ENCODE data around the gene AOC1.

AOC1 gene

DNA sequence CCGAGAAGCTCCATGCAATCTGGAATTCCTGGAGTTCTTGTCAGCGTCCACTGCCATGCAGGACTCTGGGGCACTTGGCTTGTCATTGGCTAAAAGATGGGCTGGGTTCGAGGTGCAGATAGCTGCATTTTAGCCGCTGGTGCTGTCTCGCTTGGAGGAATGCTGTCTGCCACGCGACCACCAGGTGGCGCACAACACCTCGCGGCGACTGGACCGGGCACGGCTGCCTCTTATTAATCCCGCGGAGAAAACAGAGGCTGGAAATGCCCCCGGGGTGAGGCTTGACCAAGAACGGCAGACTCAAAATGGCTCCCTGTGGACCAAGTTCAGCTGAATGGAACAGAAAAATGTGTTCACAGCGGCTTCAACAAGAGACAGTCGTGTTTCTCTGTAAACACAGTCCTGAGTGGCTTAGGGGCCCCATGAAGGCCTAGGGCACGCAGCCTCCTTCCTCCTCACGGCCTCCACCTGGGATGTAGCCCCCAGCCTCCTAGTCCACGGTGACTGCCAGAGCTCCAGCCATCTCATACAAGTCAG is 46.2 kb downstream of the AOC1 start:
- H2AFZ ChIP-seq (ENCODE audit: low read length), result peak overlapping the region; percentile 62; the same call in 1 of the 2 replicates
- no peak for TF ChIP-seq EZH2phosphoT487 (IDR thresholded peaks at IDR 0.05; ENCODE audit: borderline replicate concordance)
- TF ChIP-seq, protein P1, sequence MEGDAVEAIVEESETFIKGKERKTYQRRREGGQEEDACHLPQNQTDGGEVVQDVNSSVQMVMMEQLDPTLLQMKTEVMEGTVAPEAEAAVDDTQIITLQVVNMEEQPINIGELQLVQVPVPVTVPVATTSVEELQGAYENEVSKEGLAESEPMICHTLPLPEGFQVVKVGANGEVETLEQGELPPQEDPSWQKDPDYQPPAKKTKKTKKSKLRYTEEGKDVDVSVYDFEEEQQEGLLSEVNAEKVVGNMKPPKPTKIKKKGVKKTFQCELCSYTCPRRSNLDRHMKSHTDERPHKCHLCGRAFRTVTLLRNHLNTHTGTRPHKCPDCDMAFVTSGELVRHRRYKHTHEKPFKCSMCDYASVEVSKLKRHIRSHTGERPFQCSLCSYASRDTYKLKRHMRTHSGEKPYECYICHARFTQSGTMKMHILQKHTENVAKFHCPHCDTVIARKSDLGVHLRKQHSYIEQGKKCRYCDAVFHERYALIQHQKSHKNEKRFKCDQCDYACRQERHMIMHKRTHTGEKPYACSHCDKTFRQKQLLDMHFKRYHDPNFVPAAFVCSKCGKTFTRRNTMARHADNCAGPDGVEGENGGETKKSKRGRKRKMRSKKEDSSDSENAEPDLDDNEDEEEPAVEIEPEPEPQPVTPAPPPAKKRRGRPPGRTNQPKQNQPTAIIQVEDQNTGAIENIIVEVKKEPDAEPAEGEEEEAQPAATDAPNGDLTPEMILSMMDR (conservative IDR thresholded peaks at IDR 0.05; ENCODE audit: low read length), result peak; percentile 93

DNA sequence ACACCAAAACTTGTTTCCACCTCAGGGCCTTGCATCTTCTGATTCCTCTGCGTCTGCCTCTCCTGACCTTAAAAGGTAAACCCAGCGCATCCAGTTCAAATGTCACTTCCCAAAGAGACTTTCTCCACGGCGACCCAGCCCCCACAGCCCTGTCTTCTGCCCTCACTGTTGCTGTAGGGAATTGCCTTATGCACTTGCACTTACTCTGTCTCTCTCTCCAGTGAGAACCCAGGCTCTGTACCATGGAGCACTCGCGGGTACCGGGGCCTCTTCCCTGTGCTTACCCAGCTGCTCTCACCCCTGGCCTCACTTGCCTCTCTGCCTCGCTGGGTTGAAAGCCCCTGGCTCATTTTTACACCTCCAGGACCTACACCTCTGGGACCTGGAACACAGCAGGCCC is 48.4 kb downstream of the AOC1 start:
- Histone ChIP-seq H3K4me2 (ENCODE audit: low read depth, low read length, poor library complexity, severe bottlenecking) (no peak overlapping the region), H3K79me2 (ENCODE audit: insufficient read depth, low read length) (no peaks in the 10 kb centered on the region)

More for the DNA sequence above, 46.2 kb downstream of the AOC1 start:
- Histone ChIP-seq H3K4me3 (ENCODE audit: low read length, poor library complexity, severe bottlenecking) (no peak overlapping the region), H3K36me3 (ENCODE audit: insufficient read depth, low read length) (no peaks in the 10 kb centered on the region), H3F3A (ENCODE audit: low read depth) (no peaks in the 10 kb centered on the region), H3K79me2 (ENCODE audit: insufficient read depth, low read length) (no peaks in the 10 kb centered on the region), H3K27me3 (ENCODE audit: insufficient read depth, low read length, poor library complexity, severe bottlenecking) (no peaks in the 10 kb centered on the region), H3K9ac (ENCODE audit: low read depth, low read length, poor library complexity, severe bottlenecking) (no peak overlapping the region), H3K4me1 (ENCODE audit: insufficient read depth, low read length, poor library complexity, severe bottlenecking) (peaks cover 4% of the 10 kb centered on the region), H4K20me1 (ENCODE audit: insufficient read depth, low read length, poor library complexity, severe bottlenecking) (no peaks in the 10 kb centered on the region), H3K9me3 (ENCODE audit: insufficient read depth, low read depth, low read length) (no peaks in the 10 kb centered on the region), H3K9me2 (replicated peaks; ENCODE audit: low read depth, low read length) (no peaks in the 10 kb centered on the region), H3K4me2 (ENCODE audit: low read depth, low read length, poor library complexity, severe bottlenecking) (peak overlapping the region; percentile 26)

DNA sequence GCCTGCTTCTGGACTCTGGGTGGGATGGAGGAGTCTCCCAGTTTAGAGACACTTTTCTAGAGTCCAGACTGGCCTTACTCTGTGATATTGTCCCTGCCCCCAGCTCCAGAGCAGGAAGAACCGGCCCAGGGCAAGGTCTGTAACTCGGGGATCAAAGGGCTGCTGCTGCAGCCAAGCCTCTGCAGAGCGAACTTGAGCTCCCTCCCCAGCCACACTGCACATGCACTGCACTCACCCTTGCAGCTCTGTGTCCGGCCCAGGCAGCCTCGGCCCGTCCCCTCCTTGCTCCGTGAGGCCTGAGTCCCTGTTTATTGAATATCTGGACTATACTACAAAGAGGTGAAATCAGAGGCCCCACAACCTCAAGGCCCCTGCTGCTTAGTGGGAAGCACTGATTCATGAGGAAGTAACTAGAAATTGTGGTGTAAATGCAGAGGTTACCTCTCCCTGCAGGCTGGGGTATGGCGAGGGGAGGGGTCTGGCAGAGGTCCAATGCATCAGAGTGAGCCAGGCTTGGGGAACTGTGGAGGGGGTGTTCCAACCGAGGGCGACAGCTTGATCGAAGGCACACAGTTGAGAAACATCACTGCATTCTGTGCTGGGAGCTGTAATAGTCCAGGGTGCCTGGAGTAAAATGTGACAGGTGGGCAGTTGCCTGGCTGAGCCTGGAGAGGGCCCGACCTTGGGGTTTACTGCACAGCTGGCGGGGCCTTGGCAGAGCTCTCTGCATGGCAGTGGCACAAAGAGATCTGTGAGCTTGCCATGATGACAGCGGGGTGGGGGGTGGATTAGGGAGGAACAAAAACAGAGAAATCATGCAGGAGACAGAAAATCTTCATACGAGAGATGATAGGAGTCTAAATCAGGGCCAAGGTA is 49.1 kb downstream of the AOC1 start:
- Histone ChIP-seq H3K9ac (ENCODE audit: low read depth, low read length, poor library complexity, severe bottlenecking) (no peak overlapping the region), H3K4me1 (ENCODE audit: insufficient read depth, low read length, poor library complexity, severe bottlenecking) (peaks cover 4% of the 10 kb centered on the region), H4K20me1 (ENCODE audit: insufficient read depth, low read length, poor library complexity, severe bottlenecking) (no peaks in the 10 kb centered on the region), H2AFZ (ENCODE audit: low read length) (no peak overlapping the region), H3K9me3 (ENCODE audit: insufficient read depth, low read depth, low read length) (no peaks in the 10 kb centered on the region), H3K4me2 (ENCODE audit: low read depth, low read length, poor library complexity, severe bottlenecking) (no peak overlapping the region), H3K9me2 (replicated peaks; ENCODE audit: low read depth, low read length) (no peaks in the 10 kb centered on the region), H3K4me3 (ENCODE audit: low read length, poor library complexity, severe bottlenecking) (no peak overlapping the region), H3K36me3 (ENCODE audit: insufficient read depth, low read length) (no peaks in the 10 kb centered on the region), H3F3A (ENCODE audit: low read depth) (no peaks in the 10 kb centered on the region), H3K27me3 (ENCODE audit: insufficient read depth, low read length, poor library complexity, severe bottlenecking) (no peaks in the 10 kb centered on the region), H3K79me2 (ENCODE audit: insufficient read depth, low read length) (no peaks in the 10 kb centered on the region)
- TF ChIP-seq, protein P1 (conservative IDR thresholded peaks at IDR 0.05; ENCODE audit: low read length), result no peak
- no peak for TF ChIP-seq EZH2phosphoT487 (IDR thresholded peaks at IDR 0.05; ENCODE audit: borderline replicate concordance)

More for the DNA sequence above, 48.4 kb downstream of the AOC1 start:
- Histone ChIP-seq H3K9ac (ENCODE audit: low read depth, low read length, poor library complexity, severe bottlenecking) (no peak overlapping the region), H3K4me1 (ENCODE audit: insufficient read depth, low read length, poor library complexity, severe bottlenecking) (peaks cover 4% of the 10 kb centered on the region), H3K9me3 (ENCODE audit: insufficient read depth, low read depth, low read length) (no peaks in the 10 kb centered on the region), H3K36me3 (ENCODE audit: insufficient read depth, low read length) (no peaks in the 10 kb centered on the region), H3K4me3 (ENCODE audit: low read length, poor library complexity, severe bottlenecking) (no peak overlapping the region), H3K9me2 (replicated peaks; ENCODE audit: low read depth, low read length) (no peaks in the 10 kb centered on the region), H3K27me3 (ENCODE audit: insufficient read depth, low read length, poor library complexity, severe bottlenecking) (no peaks in the 10 kb centered on the region), H2AFZ (ENCODE audit: low read length) (no peak overlapping the region), H4K20me1 (ENCODE audit: insufficient read depth, low read length, poor library complexity, severe bottlenecking) (no peaks in the 10 kb centered on the region), H3F3A (ENCODE audit: low read depth) (no peaks in the 10 kb centered on the region)
- TF ChIP-seq EZH2phosphoT487 (IDR thresholded peaks at IDR 0.05; ENCODE audit: borderline replicate concordance), result no peak
- TF ChIP-seq, protein P1 (conservative IDR thresholded peaks at IDR 0.05; ENCODE audit: low read length), result no peak
